ENCODE data around the gene BBOX1.

DNA sequence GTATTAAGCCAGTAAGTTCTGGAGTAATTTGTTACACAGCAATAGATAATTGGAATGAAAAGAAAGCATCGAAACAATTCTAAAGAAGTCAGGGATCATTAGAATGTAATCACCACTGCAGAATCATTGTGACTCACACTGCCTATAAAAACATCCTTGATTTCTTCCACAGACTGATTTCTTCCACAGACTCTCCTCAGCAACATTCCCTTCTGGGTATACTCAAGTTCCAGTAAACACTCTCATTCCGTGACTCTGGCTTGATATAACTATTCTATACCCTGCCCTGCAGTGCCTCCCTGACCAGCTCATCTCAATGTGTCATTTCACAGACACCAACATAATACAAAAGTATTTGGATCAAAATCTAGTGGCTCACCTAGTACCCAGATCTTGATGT lies 120.5 kb downstream of the BBOX1 start:
- TF ChIP-seq ZNF274 (IDR thresholded peaks at IDR 0.05; ENCODE audit: borderline replicate concordance, extremely low read depth, low read length): no peak
- no peak for TF ChIP-seq CTCF (IDR thresholded peaks at IDR 0.05; ENCODE audit: control extremely low read depth in 1 of 3, insufficient read depth in 1 of 3, low read depth in 1 of 3, low read length in 3 of 3)
- no peak for TF ChIP-seq EZH2 (IDR thresholded peaks at IDR 0.05; ENCODE audit: low read depth, low read length, severe bottlenecking)
- no peak for TF ChIP-seq POLR2A (IDR thresholded peaks at IDR 0.05; ENCODE audit: control extremely low read depth in 1 of 2, low read depth in 2 of 2, low read length in 2 of 2)

All from H1 (cell line).